COLO829 (cell line): Measurements from ENCODE around the gene CPEB3.
A peak's percentile ranks its signal among the peaks of the same experiment; 100 is the strongest.
"Not testable (repeated sequence)": the region's sequence is repeated elsewhere in the genome, so short reads cannot be mapped to it uniquely, and the experiment has no call there.

ENCODE experiments used
- DNase-seq: peaks from one replicate; pipeline ENCODE4 v3.0.0; 2012; ENCODE audit warnings: low spot score

The CPEB3 gene

DNA sequence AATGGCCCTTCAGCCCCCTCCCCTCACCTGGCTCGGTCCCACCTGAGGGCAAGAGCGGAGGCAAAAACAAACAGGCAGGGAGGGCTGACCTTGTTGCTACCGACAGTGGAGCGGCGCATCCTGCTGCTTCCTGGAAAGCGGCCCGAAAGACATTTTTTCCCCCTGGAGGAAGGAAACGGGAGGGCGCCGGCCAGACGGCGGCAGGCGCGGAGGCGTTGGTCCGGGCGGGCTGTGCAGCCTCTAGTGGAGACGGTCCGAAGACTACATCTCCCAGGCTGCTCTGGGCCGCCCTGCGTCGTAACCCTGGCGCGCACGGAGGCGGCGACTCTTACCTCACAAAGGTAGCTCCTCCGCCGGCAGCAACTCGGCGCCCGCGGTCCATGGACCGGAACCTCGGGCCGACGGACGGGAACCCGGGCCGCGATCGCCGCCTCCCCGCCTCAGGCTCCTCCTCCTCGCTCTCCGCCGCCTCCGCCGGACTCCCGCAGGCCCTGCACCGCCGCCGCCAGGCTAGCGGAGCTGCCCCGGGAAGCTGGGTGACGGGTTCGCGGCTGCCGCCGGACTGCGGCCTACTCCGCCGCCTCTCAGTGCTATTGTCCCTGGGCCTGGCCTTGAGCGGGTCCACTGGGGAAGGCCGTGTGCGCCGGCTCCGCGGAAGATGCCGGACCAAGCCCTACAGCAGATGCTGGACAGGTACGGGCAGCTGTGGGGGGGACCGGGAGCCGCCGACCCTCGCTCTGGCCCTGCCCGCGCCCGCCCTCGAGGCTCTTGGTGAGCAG is at the start of gene CPEB3, which contains the start of gene MARCHF5:
TSS of gene CPEB3 (minus strand) at position 242 of the 779 bp plus-strand sequence. CDS start 50,728 bp downstream, outside the sequence.
TSS of gene MARCHF5 (plus strand) at position 331 of the 779 bp plus-strand sequence. CDS start at position 659, 328 bp downstream.
- DNase-seq, result peak; percentile 81

DNA sequence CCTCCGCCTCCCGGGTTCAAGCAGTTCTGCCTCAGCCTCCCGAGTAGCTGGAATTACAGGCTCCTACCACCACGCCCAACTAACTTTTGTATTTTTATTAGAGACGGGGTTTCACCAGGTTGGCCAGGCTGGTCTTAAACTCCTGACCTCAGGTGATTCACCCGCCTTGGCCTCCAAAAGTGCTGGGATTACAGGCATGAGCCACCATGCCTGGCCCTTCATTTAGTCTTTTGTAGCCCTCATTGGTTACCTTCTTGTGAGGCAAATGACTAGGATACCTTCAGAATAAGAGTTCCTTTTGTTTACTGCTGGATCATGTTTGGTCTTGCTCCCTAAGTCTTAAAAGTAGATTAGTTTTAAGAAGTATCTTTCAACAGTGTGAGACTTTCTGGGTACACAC is 39.0 kb upstream of the CPEB3 start:
- not testable (repeated sequence) for DNase-seq

DNA sequence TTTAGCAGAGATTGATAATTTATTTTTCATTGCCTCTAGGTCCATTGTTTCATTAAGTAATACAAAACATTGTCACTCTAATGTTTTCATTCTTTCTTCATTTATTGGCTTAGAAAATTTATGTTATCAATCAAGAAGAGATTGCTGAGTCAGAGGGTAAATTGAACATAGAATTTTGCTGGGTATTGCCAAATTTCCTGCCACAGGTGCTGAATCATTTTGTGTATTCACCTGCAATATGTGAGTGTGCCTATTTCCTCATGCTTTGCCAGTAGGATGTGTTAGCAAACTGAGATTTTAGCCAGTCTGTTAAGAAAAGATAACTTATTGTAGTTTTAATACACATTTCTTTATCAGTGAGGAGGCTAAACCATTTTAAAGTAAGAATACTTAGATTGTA is 38.1 kb upstream of the CPEB3 start:
- DNase-seq, result no peak

DNA sequence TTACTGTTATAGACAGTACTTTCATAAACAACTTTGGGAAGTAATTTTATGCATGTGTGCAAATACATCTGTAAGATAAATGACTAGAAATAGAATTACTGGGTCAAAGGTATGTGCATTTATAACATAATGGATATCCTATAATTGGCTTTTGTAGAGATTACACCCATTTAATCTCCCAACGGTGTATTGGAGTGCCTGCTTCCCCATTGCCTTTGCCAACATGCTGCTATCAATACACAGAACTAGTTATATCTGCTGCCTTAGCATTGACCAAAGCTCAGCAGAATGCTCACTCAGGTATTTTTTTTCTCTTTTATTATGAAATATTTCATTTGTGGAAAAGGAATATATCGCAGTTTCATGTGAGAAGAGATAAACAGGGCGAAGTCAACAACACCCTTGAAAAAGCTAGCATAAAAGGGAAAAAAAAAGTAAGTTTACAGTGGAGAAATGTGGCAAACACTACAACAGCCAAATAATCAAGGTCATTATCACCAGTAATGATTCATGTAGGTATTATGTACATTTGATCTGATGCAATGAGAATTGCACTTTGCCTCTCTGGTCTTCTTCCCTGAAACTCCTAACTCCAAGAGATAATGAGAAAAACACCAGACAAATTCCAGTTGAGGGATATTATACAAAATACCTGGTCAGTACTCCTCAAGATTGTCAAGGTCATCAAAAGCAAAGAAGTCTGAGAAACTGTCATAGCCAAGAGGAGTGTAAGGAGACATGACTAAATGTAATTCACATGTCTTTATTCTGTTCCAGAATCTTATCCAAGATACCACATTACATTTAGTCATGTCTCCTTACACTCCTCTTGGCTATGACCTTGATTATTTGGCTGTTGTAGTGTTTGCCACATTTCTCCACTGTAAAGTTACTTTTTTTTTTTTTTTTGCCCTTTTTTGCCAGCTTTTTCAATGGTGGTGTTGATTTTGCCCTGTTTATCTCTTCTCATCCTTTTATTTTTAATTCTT is 36.9 kb upstream of the CPEB3 start:
- no peak for DNase-seq

DNA sequence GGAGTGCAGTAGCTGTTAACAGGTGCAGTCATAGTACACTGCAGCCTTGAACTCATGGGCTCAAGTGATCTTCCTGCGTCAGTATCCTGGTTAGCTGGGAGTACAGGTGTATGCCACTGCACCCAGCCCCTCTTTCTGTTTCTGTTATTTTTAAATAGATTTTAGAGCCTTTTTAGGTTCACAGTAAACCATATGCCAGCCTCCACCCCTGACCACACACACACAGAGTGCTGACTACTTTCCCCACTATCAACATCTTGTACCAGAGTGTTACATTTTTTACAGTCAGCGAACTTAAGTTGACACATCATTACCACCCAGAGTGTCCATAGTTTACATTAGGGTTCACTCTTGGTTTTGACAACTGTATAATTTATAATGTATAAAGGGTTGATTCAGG is 32.2 kb upstream of the CPEB3 start:
- DNase-seq, result no peak

DNA sequence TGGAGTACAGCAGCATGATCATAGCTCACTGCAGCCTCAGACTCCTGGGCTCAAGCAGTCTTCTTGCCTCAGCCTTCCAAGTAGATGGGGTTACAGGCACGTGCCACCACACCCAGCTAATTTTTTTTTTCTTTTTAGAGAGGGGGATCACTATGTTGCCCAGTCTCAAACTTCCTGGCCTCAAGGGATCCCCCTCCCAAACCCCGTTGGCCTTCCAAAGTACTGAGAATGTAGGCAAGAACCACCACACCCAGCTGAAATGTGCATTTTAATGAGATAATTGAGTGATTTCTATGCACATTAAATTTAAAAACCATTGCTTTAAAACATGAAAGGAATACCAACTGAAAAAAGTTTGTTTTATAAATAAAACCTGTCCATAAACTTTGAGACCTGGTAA is 25.7 kb upstream of the CPEB3 start:
- no peak for DNase-seq

DNA sequence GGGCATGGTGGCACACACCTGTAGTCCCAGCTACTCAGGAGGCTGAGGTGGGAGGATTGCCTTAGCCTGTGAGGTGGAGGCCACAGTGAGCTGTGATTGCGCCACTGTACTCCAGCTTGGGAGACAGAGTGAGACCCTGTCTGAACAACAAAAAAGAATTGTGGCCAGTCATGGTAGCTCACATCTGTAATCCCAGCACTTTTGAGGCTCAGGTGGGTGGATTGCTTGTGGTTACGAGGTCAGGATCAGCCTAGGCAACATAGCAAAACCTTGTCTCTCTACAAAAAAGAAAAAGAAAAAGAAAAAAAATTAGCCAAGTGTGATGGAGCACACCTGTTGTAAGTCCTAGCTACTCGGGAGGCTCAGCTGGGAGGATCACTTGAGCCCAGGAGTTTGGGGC is 22.9 kb upstream of the CPEB3 start:
- no peak for DNase-seq

DNA sequence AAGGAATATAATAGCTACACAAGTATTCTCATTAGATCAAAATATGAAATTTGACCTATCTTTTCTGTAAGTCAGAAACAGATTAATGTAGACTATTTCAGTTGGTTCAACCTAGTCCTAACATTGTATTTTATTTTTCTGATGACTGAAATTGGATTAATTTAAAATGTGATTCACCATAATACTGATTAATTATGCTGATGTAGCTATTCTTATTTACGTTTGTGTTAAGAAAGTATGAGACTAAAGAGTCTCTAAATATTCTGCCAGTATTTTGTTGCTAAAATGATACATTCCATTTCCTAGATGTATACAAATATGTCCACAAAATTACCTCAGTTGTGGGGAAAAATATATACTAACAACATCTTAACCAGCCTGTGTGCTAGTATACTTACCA is 18.4 kb upstream of the CPEB3 start:
- DNase-seq, result no peak

DNA sequence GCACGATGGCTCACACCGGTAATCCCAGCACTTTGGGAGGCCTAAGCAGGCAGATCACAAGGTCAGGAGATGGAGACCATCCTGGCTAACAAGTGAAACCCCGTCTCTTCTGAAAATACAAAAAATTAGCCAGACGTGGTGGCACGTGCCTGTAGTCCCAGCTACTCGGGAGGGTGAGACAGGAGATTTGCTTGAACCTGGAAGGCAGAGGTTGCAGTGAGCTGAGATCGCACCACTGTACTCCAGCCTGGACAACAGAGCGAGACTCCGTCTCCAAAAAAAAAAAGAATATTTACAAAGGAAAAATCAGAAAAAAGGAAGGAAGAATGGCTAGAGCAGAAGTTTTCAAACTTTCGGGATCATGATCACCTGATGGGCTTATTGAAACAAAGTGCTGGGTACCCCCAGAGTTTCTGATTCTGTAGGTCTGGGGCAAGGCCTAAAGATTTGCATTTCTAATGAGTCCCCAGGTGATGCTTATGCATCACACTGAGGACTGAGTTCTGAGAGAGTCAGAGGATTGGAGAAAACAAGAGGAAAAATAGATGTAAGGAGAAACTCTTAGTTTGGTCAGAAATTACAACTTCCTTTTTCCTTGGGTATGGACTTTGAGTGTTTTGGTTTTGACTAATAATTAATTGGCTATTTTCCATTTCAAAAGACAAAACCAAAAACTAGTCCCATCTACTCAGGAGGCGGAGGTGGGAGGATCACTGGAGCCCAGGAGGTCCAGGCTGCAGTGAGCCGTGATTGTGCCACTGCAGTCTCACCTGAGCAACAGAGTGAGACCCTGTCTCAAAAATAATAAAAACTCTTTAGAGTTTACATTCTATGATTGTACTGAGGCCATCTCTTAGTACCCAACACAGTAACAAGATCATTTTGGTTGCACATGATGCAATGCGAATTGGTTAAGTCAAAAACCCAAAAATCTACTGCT is 14.5 kb upstream of the CPEB3 start:
- no peak for DNase-seq

DNA sequence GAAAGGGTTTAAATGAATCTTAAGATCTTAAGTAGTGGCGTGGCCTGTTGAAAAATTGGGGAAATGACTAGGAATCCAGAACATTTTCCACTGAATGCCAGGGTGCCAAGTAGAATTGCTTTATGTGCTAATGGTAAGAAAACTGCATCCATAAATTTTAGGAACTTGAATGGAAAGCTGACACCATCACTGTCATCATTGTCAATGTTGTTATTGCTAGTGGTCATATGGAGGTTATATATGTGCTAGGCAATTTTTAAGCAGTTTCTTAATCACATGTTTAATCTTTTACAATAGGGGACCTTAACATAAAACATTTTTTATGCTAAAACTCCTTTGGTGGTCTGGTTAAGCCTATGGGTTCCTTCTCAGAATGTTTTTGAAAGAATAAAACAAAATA is 13.2 kb upstream of the CPEB3 start:
- DNase-seq, result no peak

DNA sequence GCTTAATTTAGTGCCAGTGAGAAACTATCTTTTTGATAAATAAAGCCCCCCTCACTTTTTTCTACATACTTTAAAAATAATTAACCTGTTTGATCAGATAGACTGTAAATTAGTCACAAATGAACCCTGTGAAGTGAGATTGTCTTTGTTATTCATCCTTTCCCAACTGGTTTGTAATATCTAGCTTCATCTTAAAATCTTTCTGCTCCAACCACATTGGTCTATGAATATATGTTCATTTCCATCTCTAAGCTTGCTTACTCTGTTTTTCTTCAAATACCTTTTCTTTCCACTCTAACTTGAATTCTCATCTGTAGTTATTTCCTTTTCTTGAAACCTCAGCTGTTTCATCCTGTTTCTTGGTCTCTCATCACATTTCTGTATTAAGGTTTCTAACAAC is 12.2 kb upstream of the CPEB3 start:
- no peak for DNase-seq

DNA sequence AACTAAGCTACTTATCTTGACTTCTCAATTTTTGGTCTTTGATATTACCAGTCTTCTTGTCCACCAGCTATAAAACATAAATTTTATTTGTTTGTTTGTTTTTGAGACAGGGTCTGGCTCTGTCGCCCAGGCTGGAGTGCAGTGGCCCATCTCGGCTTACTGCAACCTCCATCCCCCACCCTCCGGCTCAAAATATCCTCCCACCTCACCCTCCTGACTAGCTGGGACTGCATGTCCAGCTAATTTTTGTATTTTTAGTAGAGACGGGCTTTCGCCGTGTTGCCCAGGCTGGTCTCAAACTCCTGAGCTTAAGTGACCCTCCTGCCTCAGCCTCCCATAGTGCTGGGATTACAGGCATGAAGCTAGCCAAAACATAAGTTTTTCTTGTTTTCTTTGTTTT is 7.6 kb upstream of the CPEB3 start:
- DNase-seq, result no peak

DNA sequence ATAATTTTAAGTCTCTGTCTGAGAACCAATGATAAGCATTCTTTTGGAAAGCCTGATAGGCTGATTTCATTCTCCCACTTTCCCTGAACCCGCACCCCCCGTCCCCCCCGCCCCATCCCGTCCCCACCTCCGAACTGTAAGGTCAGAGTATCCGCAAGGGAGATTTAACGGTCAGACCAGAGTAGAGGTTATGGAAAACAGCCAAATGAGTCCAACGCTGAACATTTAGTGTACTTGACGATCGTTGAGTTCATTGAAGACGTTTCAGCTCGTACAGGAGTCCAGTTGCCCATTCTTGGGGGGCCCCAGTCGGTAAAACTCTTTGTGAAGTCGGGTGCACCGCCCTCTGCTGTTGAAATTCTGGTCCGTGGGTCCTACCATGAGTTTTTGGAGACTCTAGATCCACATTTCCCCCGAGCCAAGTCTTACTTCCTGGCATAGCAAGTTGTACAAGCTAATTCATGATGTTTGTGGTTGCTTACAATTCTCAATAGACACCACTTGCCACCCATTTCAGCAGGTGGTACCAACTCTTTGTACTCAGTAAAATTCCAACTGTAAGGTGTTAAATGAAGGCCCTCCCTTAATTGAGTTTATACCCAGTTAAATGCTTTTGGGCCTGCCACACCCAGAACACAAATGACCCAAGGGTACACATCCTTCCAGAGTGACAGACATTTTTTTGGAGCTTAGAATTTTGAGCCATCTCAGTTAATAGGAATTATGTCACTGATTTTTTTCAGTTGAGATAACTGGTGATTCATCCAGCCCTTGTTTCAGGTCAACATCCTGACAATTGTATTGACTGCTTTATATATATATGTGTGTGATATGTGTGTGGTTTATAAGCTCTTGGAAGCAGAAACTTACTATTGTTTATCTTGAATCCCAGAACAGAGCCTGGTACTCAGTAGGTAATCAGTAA is 1.3 kb upstream of the CPEB3 start:
- peak; percentile 2 for DNase-seq

DNA sequence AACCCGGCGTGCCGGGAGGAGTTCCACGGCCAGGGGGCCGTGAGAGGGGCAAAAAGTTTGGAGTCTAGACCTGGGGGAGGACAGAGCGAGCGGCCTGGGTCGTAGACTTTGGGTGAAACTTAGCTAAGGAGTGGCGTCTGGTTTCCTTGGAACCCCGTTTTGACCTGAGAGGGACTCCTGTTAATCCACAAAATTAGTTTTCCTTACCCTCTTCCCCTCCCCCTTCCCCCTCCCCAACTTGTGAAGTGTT is 663 bp upstream of the CPEB3 start:
- no peak for DNase-seq

DNA sequence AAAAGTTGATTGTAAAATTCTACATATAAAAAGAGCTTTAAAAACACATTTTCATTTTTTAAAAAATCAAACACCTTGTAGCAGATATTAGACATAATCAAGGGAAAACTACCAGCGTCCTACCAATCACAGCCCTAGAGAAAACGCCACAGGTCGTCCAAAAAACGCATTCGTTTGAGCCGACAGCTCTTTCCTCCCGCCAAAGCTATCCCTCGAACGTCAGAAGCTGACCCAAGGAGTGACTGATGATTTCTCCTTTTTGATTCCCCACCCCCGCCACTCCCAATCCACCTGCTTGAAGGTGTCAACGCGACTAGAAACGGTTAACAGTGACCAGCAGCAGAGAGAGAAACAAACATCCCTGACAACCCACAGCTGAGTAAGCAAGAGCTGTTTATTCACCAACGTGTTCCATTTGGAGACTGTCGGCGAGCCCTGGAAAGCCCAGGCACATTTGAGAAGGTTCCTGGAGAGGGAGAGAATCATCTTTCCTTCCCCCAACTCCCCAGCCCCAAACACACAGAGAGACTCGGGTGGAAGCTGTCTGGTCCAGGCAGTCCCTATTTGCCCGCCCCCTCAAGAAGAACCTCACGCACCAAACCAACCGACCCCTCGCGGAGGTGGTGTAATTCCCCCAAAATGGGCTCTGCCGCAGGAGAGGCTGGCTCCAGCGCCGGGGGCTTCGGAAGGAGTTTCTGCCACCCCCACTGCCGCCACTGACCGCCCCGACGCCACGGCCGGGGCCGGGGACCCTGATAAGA is 622 bp downstream of the CPEB3 start:
- DNase-seq, result no peak

DNA sequence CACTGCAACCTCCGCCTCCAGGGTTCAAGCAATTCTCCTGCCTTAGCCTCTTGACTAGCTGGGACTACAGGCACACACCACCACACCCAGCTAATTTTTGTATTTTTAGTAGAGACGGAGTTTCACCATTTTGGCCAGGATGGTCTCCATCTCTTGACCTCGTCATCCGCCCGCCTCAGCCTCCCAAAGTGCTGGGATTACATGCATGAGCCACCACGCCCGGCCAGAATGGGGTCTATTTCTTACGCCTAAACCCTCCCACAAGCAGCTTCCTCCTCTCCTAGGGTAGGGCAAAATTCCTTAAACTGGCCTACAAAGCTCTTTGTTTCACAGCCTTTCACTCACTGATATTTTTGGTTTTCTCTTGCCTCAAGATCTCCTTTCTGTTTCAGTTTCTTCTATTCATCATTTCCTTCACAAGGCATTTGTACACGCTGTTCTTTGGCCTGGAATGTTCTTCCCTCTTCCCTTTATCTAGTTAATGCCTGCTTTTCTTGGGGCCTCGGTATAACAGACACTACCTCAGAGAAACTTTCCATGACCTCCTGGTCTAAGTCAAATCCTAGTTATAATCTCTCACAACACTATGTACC is 6.7 kb downstream of the CPEB3 start:
- DNase-seq, result no peak

DNA sequence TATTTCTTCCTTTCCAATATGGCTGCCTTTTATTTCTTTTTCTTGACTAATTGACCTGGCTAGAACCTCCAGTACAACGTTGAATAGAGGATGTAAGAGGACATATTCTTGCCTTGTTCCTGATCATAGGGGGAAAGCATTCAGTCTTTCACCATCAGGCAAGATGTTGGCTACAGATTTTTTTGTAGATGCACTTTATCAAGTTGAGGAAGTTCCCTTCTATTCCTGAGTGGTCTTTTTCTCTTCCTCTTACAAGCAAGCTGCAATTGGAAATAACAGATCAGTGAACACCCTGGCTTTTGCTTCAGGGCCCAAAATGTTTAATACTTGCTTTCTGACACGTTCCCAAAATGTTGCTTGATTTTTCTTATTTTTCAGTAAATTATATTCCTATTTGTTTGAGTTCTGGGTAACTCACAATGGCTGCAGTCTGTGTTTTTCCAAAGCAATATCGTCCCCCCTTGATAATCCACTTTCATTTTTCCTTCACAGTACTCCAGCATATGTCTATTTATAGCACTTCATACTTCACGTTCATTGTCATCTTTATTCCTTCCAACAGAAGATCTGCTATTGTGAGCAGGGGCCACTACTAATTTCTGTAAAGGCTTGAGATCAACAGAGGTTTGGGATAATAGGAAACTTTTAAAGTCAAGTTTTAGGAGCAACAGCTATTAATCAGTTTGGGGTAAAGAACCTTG is 11.7 kb downstream of the CPEB3 start:
- DNase-seq, result no peak

DNA sequence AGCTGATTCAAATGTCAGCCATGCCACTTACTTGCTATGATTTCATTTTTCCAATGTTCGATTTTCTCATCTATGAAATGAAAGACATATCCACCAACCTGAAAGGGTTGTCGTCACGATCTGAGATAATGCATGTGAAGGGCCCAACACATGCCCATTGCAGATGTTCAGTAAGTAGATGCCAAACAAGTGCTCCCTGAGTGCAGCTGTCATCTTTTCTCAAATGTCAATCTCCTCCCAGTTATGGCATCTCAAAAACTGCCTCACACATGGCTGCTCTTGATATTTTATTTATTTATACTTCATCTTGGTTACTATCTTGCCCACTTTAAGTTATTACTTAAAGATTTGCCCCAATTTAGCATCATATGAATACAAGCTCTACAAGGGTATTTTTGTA is 16.8 kb downstream of the CPEB3 start:
- no peak for DNase-seq

DNA sequence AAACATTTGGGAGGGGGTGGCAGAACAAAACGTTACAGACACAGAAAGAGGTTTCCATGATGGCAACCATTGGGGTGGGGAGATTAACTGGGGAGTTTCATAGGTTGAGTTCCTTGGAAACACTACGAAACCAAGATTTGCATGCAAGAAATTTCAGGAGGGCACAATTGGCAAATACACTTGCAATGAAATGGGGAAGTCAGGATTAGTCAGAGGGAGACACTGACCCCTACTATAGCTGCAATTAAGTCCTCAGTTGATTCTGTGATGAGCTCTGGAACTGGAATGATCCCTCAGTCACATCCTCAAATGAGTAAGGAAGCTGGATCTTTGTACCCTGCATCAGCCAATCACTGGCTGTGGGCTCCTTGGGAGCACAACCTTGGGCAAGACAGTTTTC is 22.1 kb downstream of the CPEB3 start:
- no peak for DNase-seq
